Measurements from ENCODE around the gene ESPL1. TPM values are rescaled to one million over a fixed set of nuclear protein-coding genes. Genes with fewer than 3 reads are reported as not detected.

Gene ESPL1
- total RNA-seq, 1 donor from 2014 or later: 8.9 TPM

- DNase-seq: peak; percentile 64
Observed at GRCh38 chr12:53231921-53232645, 36.0 kb upstream of the ESPL1 start, which contains the start of gene RARG. Gene RARG (minus strand): TSS chr12:53232209. CDS start chr12:53227545, 4,664 bp downstream.

- DNase-seq: peak; percentile 73
Observed at GRCh38 chr12:53232646-53233461, 35.2 kb upstream of the ESPL1 start.

GRCh38 chr12:53233671-53234121 lies 34.4 kb upstream of the ESPL1 start:
- DNase-seq: peak; percentile 35

- peak; percentile 78 for DNase-seq
Observed at GRCh38 chr12:53234271-53234914, 33.7 kb upstream of the ESPL1 start.

GRCh38 chr12:53235164-53235563 lies 32.9 kb upstream of the ESPL1 start:
- no peak for DNase-seq

GRCh38 chr12:53235742-53236442 lies 32.2 kb upstream of the ESPL1 start:
- DNase-seq: no peak

- DNase-seq: no peak
Observed at GRCh38 chr12:53236443-53237111, 31.5 kb upstream of the ESPL1 start.

GRCh38 chr12:53239643-53240258 lies 28.3 kb upstream of the ESPL1 start:
- DNase-seq: no peak

GRCh38 chr12:53241623-53242412 lies 26.3 kb upstream of the ESPL1 start:
- DNase-seq: peak; percentile 25

GRCh38 chr12:53244337-53244736 lies 23.8 kb upstream of the ESPL1 start:
- DNase-seq: no peak

- no peak for DNase-seq
Observed at GRCh38 chr12:53245286-53245685, 22.8 kb upstream of the ESPL1 start.

GRCh38 chr12:53251477-53252348 lies 16.4 kb upstream of the ESPL1 start:
- DNase-seq: peak; percentile 91

GRCh38 chr12:53252349-53252916 lies 15.7 kb upstream of the ESPL1 start:
- no peak for DNase-seq

- DNase-seq: no peak
Observed at GRCh38 chr12:53253298-53253697, 14.8 kb upstream of the ESPL1 start.

GRCh38 chr12:53254816-53255545 lies 13.1 kb upstream of the ESPL1 start:
- no peak for DNase-seq

- no peak for DNase-seq
Observed at GRCh38 chr12:53255996-53256395, 12.1 kb upstream of the ESPL1 start.

GRCh38 chr12:53258541-53259539 lies 9.3 kb upstream of the ESPL1 start:
- no peak for DNase-seq
